ENCODE measurements around the gene MGST3. TPM values are rescaled to one million over a fixed set of nuclear protein-coding genes. Genes with fewer than 3 reads are reported as not detected.
A peak's percentile ranks its signal among the peaks of the same experiment; 100 is the strongest.

The MGST3 gene
- total RNA-seq, 6 experiments from 2014 or later, result 74.0 to 141 (median 103) TPM

DNA sequence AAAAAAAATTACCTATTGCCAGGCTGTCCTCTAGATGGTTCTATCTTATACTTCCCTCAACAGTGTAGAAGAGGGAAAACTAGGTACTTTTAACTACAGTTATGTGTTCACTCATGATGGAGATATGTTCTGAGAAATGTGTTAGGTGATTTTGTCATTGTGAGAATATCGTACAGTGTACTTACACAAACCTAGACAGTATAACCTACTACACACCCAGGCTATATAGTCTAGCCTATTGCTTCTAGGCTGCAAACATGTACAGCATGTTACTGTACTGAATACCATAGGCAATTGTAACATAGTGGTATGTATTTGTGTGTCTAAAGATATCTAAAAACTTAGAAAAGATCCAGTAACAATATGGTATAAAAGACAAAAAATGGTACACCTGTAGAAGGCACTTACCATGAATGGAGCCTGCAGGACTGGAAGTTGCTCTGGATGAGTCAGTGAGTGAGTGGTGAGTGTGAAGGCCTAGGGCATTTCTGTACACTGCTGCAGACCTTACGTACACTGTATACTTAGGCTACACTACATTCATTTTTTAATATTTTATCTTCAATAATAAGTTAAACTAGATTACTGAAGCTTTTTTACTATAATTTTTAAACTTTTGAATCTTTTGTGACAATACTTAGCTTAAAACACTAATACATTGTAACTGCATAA lies 13.2 kb downstream of the MGST3 start:
- H3K4me1 ChIP-seq, result peaks cover 0 to 45% (median 10%) of the 10 kb centered on the region in 4 donors
- intact Hi-C loops (cut with DNase I), result no loop called here
- TF ChIP-seq, protein P1, sequence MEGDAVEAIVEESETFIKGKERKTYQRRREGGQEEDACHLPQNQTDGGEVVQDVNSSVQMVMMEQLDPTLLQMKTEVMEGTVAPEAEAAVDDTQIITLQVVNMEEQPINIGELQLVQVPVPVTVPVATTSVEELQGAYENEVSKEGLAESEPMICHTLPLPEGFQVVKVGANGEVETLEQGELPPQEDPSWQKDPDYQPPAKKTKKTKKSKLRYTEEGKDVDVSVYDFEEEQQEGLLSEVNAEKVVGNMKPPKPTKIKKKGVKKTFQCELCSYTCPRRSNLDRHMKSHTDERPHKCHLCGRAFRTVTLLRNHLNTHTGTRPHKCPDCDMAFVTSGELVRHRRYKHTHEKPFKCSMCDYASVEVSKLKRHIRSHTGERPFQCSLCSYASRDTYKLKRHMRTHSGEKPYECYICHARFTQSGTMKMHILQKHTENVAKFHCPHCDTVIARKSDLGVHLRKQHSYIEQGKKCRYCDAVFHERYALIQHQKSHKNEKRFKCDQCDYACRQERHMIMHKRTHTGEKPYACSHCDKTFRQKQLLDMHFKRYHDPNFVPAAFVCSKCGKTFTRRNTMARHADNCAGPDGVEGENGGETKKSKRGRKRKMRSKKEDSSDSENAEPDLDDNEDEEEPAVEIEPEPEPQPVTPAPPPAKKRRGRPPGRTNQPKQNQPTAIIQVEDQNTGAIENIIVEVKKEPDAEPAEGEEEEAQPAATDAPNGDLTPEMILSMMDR (IDR thresholded peaks at IDR 0.05), result no peak
- no peak for TF ChIP-seq POLR2A (IDR thresholded peaks at IDR 0.05)
- no peaks in the 10 kb centered on the region for H3K27me3 ChIP-seq
- ATAC-seq (no peak), DNase-seq (no peak)
- H3K9me3 ChIP-seq, result no peaks in the 10 kb centered on the region
- 63% methylated on average over 2 of the region's 2 CpGs for WGBS (ENCODE audit: insufficient coverage, low coverage, low lambda C conversion rate, missing lambda C conversion rate)
- H3K36me3 ChIP-seq, result no peaks in the 10 kb centered on the region
- H3K4me3 ChIP-seq, result no peak overlapping the region
- H3K27ac ChIP-seq, result peak overlapping the region in 1 of 3 donors; percentile 72

GRCh38 chr1:165645654-165646366 lies 14.8 kb downstream of the MGST3 start:
- TF ChIP-seq, protein P1 (IDR thresholded peaks at IDR 0.05), result peak in 1 of 4 donors; percentile 11
- no peak for TF ChIP-seq POLR2A (IDR thresholded peaks at IDR 0.05)
- Histone ChIP-seq H3K27me3 (no peaks in the 10 kb centered on the region), H3K4me3 (no peak overlapping the region), H3K36me3 (peaks cover 0 to 8% (median 2%) of the 10 kb centered on the region in 4 donors), H3K9me3 (no peaks in the 10 kb centered on the region), H3K4me1 (peaks cover 0 to 45% (median 8%) of the 10 kb centered on the region in 4 donors), H3K27ac (peak overlapping the region in 2 of 3 donors; percentile 60 to 72)
- ATAC-seq (peak; percentile 88 to 92 (median 90)), DNase-seq (peak; percentile 55 to 67 (median 63))
- intact Hi-C loops (cut with DNase I), result no loop called here
- WGBS (ENCODE audit: insufficient coverage, low coverage, low lambda C conversion rate, missing lambda C conversion rate), result 41% methylated on average over 8 of the region's 8 CpGs

DNA sequence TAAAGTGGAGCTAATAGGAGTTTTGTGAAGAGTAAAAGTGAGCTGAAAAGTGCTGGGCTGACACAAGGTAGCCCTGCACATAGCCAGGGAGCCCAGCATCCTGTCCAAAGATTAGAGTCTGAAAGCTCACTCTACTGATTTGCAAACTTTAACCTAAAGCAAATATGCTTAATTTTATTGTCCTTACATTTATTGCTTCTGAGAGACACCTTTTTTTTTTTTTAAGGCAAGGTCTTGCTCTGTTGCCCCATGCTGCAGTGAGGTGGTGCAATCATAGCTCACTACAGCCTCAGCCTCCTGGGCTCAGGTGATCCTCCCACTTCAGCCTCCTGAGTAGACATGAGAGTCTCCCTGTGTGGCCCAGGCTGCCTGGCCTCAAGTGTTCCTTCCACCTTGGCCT lies 16.5 kb downstream of the MGST3 start:
- no peaks in the 10 kb centered on the region for H3K27me3 ChIP-seq
- H3K27ac ChIP-seq, result no peak overlapping the region

GRCh38 chr1:165647970-165648369 lies 16.9 kb downstream of the MGST3 start:
- 71% methylated on average over 3 of the region's 4 CpGs for WGBS (ENCODE audit: insufficient coverage, low coverage, low lambda C conversion rate, missing lambda C conversion rate)
- no peak overlapping the region for H3K27ac ChIP-seq
- no peaks in the 10 kb centered on the region for H3K9me3 ChIP-seq
- no peak overlapping the region for H3K4me3 ChIP-seq
- intact Hi-C loops (cut with DNase I), result no loop called here
- H3K36me3 ChIP-seq, result peaks cover 0 to 18% (median 3%) of the 10 kb centered on the region in 4 donors
- ATAC-seq (no peak), DNase-seq (no peak)
- H3K27me3 ChIP-seq, result no peaks in the 10 kb centered on the region
- H3K4me1 ChIP-seq, result peaks cover 0 to 32% (median 8%) of the 10 kb centered on the region in 4 donors
- no peak for TF ChIP-seq POLR2A (IDR thresholded peaks at IDR 0.05)
- TF ChIP-seq, protein P1 (IDR thresholded peaks at IDR 0.05), result no peak

More for the DNA sequence above, 16.5 kb downstream of the MGST3 start:
- Histone ChIP-seq H3K4me1 (peaks cover 0 to 32% (median 8%) of the 10 kb centered on the region in 4 donors), H3K4me3 (no peak overlapping the region), H3K36me3 (peaks cover 0 to 18% (median 3%) of the 10 kb centered on the region in 4 donors), H3K9me3 (no peaks in the 10 kb centered on the region)
- ATAC-seq, result no peak
- TF ChIP-seq POLR2A (IDR thresholded peaks at IDR 0.05), result no peak
- TF ChIP-seq, protein P1 (IDR thresholded peaks at IDR 0.05), result no peak
- intact Hi-C loops (cut with DNase I), result no loop called here
- DNase-seq, result no peak
